Measurements from ENCODE around the gene PRM1. TPM values are rescaled to one million over a fixed set of nuclear protein-coding genes. Genes with fewer than 3 reads are reported as not detected.

PRM1 gene
- total and polyA plus RNA-seq, 2 of the 13 experiments (the other 11 are each of a cell fraction or from before 2014, with no cell fraction given) = not detected

DNA sequence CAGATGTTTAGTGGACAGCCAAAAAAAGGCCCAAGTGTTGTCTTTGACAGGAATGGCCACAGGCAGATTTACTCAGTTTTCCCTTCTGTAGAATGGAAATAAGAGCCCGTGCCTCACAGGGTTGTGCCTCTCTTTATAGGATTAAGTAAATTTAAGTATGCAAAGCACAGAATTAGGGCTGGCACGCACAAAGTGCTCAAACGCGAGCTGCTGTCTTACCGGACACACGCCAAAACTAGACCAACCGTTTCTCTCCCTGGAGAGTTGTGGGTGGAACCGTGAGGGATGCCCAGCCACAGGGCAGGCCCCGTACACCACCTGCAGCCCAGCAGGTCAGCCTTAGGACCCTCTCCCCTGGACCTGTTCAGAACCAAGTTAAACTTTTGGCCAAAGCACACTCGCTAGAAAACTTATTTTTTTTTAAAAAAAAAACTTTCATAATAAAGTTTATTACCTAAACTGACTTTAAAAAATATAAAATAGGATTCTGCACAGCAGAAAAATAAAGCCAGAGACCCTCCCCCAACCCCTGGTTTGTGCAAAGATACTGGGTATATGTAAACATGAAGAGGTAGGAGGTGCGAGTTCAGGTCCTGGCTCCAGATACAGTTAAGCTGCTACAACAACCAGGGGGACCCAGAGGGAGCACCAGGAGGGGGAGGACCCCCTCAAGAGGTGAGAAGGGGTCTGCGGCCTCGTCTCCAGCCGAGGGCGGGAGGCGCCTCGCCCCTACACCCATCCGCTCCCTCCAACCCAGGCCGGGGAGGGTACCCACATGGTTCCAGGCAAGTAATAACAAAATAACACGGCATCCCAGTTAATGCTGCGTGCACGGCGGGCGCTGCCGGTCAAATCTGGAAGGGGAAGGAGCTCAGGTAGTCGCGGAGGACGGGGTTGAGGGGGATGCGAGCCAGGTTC lies 26.9 kb downstream of the PRM1 start (continued):
- TF ChIP-seq, protein P1, sequence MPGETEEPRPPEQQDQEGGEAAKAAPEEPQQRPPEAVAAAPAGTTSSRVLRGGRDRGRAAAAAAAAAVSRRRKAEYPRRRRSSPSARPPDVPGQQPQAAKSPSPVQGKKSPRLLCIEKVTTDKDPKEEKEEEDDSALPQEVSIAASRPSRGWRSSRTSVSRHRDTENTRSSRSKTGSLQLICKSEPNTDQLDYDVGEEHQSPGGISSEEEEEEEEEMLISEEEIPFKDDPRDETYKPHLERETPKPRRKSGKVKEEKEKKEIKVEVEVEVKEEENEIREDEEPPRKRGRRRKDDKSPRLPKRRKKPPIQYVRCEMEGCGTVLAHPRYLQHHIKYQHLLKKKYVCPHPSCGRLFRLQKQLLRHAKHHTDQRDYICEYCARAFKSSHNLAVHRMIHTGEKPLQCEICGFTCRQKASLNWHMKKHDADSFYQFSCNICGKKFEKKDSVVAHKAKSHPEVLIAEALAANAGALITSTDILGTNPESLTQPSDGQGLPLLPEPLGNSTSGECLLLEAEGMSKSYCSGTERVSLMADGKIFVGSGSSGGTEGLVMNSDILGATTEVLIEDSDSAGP (CRISPR knock-in tag; IDR thresholded peaks at IDR 0.05; ENCODE audit: borderline replicate concordance) = peak; percentile 8; the same call in 1 of the 2 replicates
- TF ChIP-seq, protein P2, sequence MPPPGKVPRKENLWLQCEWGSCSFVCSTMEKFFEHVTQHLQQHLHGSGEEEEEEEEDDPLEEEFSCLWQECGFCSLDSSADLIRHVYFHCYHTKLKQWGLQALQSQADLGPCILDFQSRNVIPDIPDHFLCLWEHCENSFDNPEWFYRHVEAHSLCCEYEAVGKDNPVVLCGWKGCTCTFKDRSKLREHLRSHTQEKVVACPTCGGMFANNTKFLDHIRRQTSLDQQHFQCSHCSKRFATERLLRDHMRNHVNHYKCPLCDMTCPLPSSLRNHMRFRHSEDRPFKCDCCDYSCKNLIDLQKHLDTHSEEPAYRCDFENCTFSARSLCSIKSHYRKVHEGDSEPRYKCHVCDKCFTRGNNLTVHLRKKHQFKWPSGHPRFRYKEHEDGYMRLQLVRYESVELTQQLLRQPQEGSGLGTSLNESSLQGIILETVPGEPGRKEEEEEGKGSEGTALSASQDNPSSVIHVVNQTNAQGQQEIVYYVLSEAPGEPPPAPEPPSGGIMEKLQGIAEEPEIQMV (CRISPR knock-in tag; IDR thresholded peaks at IDR 0.05; ENCODE audit: low read depth) = peak; percentile 29; the same call in 1 of the 2 replicates
- 0 out of 2 replicates have a peak, but pooled peaks have one; percentile 2 for TF ChIP-seq ZMYM4 (CRISPR knock-in tag; IDR thresholded peaks at IDR 0.05)
- TF ChIP-seq MEIS1 (CRISPR knock-in tag; IDR thresholded peaks at IDR 0.05; ENCODE audit: borderline replicate concordance) = 0 out of 2 replicates have a peak, but pooled peaks have one; percentile 8
- TF ChIP-seq, protein P3, sequence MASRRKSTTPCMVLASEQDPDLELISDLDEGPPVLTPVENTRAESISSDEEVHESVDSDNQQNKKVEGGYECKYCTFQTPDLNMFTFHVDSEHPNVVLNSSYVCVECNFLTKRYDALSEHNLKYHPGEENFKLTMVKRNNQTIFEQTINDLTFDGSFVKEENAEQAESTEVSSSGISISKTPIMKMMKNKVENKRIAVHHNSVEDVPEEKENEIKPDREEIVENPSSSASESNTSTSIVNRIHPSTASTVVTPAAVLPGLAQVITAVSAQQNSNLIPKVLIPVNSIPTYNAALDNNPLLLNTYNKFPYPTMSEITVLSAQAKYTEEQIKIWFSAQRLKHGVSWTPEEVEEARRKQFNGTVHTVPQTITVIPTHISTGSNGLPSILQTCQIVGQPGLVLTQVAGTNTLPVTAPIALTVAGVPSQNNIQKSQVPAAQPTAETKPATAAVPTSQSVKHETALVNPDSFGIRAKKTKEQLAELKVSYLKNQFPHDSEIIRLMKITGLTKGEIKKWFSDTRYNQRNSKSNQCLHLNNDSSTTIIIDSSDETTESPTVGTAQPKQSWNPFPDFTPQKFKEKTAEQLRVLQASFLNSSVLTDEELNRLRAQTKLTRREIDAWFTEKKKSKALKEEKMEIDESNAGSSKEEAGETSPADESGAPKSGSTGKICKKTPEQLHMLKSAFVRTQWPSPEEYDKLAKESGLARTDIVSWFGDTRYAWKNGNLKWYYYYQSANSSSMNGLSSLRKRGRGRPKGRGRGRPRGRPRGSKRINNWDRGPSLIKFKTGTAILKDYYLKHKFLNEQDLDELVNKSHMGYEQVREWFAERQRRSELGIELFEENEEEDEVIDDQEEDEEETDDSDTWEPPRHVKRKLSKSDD (CRISPR knock-in tag; IDR thresholded peaks at IDR 0.05; ENCODE audit: low read depth) = peak; percentile 6; the same call in 1 of the 2 replicates
- no peak for TF ChIP-seq HOXA9 (CRISPR knock-in tag; IDR thresholded peaks at IDR 0.05; ENCODE audit: borderline replicate concordance)
- no peak for TF ChIP-seq REXO4 (CRISPR knock-in tag; IDR thresholded peaks at IDR 0.05; ENCODE audit: borderline replicate concordance)
- no peak for TF ChIP-seq GABPB1 (CRISPR knock-in tag; IDR thresholded peaks at IDR 0.05)
- TF ChIP-seq KDM5B (CRISPR knock-in tag; IDR thresholded peaks at IDR 0.05; ENCODE audit: borderline replicate concordance) = peak; percentile 56; the same call in 1 of the 2 replicates
- no peak for TF ChIP-seq ZNF670 (CRISPR knock-in tag; IDR thresholded peaks at IDR 0.05; ENCODE audit: borderline replicate concordance)
- peak; percentile 74 for TF ChIP-seq ZNF263 (CRISPR knock-in tag; IDR thresholded peaks at IDR 0.05)
- 0 out of 2 replicates have a peak, but pooled peaks have one; percentile 31 for TF ChIP-seq ZNF776 (CRISPR knock-in tag; IDR thresholded peaks at IDR 0.05)
- no peak for TF ChIP-seq ZNF253 (CRISPR knock-in tag; IDR thresholded peaks at IDR 0.05; ENCODE audit: borderline replicate concordance)
- TF ChIP-seq ZNF232 (CRISPR knock-in tag; IDR thresholded peaks at IDR 0.05; ENCODE audit: borderline replicate concordance) = no peak
- no peak for TF ChIP-seq MIXL1 (CRISPR knock-in tag; IDR thresholded peaks at IDR 0.05)
- TF ChIP-seq TOE1 (CRISPR knock-in tag; IDR thresholded peaks at IDR 0.05) = no peak
- 0 out of 2 replicates have a peak, but pooled peaks have one; percentile 15 for TF ChIP-seq SAFB2 (CRISPR knock-in tag; IDR thresholded peaks at IDR 0.05; ENCODE audit: borderline replicate concordance, low read depth)
